ENCODE data around the gene CSNK2A3. TPM values are rescaled to one million over a fixed set of nuclear protein-coding genes. Genes with fewer than 3 reads are reported as not detected.

The CSNK2A3 gene
- total RNA-seq, 4 donors from 2014 or later = 0.51 to 4.5 (median 2.0) TPM

GRCh38 chr11:11309906-11310305 lies 43.1 kb downstream of the CSNK2A3 start:
- no peak for TF ChIP-seq CTCF (IDR thresholded peaks at IDR 0.05; ENCODE audit: low read depth)

- TF ChIP-seq CTCF (IDR thresholded peaks at IDR 0.05; ENCODE audit: low read depth) = no peak
These were observed 44.8 kb downstream of the CSNK2A3 start for GRCh38 chr11:11308249-11308648.

GRCh38 chr11:11306855-11307254 lies 46.2 kb downstream of the CSNK2A3 start:
- TF ChIP-seq CTCF (IDR thresholded peaks at IDR 0.05; ENCODE audit: low read depth) = no peak

GRCh38 chr11:11304550-11304949 lies 48.5 kb downstream of the CSNK2A3 start:
- no peak for TF ChIP-seq CTCF (IDR thresholded peaks at IDR 0.05; ENCODE audit: low read depth)

GRCh38 chr11:11302565-11302964 lies 50.5 kb downstream of the CSNK2A3 start:
- TF ChIP-seq CTCF (IDR thresholded peaks at IDR 0.05; ENCODE audit: low read depth) = no peak

Measured in subcutaneous adipose tissue (tissue), 4 donors.